Nephron progenitor cell (in vitro differentiated cells): ENCODE results near the gene ERV3-1.

Experiments
- DNase-seq: peaks from one replicate; pipeline ENCODE4 v3.0.0; 2021
- H3K27ac Mint-ChIP-seq: 2 replicates; pipeline ENCODE4 v1.8.0; 2021; ENCODE audit warnings: mild to moderate bottlenecking, moderate library complexity, mixed read lengths
- H3K27me3 Mint-ChIP-seq: 2 replicates; pipeline ENCODE4 v1.8.0; 2021; ENCODE audit warnings: mild to moderate bottlenecking, low read depth, mixed read lengths; ENCODE audit not compliant: poor library complexity
- H3K36me3 Mint-ChIP-seq: 2 replicates; pipeline ENCODE4 v1.8.0; 2021; ENCODE audit warnings: low read depth, mixed read lengths
- H3K4me1 Mint-ChIP-seq: 2 replicates; pipeline ENCODE4 v1.8.0; 2021; ENCODE audit warnings: mixed read lengths
- H3K4me3 Mint-ChIP-seq: 2 replicates; pipeline ENCODE4 v1.8.0; 2021; ENCODE audit warnings: mild to moderate bottlenecking, moderate library complexity, mixed read lengths
- H3K9me3 Mint-ChIP-seq: 2 replicates; pipeline ENCODE4 v1.8.0; 2021; ENCODE audit warnings: mild to moderate bottlenecking, moderate library complexity, mixed read lengths
- TF ChIP-seq, protein P1 (sequence below): fragments of 200-600 bp; sonication (generic); IDR thresholded peaks from 2 replicates; pipeline ENCODE4 v1.5.0; 2021; ENCODE audit warnings: antibody characterized with exemption

Gene ERV3-1

DNA sequence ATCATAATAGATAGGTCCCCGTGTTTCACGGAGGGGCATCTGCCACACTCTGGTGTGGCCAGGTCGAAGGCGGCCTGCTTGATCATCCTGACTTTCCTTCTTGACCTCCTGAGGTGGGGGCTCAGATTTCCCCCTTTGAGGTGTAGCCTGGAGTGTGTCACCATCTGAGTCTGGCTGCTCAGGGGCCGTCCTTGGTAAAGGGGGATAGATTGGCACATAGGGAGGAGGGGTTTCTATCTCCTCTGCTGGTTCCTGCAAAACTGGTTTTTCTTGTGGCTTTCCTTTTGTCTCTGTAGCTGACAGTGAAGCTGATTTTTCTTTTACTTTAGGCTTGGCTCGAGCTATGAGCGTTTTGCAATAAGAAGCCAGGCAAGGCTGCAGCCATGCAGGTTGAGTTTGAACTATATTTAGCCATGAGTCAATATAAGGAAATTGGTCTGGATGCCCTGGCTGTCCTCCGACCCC is 8.5 kb downstream of the ERV3-1 start:
- DNase-seq, result no peak
- H3K27ac Mint-ChIP-seq, result no peak overlapping the region
- H3K27me3 Mint-ChIP-seq, result peaks cover 12% of the 10 kb centered on the region
- H3K4me1 Mint-ChIP-seq, result no peaks in the 10 kb centered on the region
- no peak overlapping the region for H3K4me3 Mint-ChIP-seq
- peaks cover 100% of the 10 kb centered on the region for H3K9me3 Mint-ChIP-seq
- TF ChIP-seq, protein P1, sequence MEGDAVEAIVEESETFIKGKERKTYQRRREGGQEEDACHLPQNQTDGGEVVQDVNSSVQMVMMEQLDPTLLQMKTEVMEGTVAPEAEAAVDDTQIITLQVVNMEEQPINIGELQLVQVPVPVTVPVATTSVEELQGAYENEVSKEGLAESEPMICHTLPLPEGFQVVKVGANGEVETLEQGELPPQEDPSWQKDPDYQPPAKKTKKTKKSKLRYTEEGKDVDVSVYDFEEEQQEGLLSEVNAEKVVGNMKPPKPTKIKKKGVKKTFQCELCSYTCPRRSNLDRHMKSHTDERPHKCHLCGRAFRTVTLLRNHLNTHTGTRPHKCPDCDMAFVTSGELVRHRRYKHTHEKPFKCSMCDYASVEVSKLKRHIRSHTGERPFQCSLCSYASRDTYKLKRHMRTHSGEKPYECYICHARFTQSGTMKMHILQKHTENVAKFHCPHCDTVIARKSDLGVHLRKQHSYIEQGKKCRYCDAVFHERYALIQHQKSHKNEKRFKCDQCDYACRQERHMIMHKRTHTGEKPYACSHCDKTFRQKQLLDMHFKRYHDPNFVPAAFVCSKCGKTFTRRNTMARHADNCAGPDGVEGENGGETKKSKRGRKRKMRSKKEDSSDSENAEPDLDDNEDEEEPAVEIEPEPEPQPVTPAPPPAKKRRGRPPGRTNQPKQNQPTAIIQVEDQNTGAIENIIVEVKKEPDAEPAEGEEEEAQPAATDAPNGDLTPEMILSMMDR, result no peak
- peaks cover 100% of the 10 kb centered on the region for H3K36me3 Mint-ChIP-seq

DNA sequence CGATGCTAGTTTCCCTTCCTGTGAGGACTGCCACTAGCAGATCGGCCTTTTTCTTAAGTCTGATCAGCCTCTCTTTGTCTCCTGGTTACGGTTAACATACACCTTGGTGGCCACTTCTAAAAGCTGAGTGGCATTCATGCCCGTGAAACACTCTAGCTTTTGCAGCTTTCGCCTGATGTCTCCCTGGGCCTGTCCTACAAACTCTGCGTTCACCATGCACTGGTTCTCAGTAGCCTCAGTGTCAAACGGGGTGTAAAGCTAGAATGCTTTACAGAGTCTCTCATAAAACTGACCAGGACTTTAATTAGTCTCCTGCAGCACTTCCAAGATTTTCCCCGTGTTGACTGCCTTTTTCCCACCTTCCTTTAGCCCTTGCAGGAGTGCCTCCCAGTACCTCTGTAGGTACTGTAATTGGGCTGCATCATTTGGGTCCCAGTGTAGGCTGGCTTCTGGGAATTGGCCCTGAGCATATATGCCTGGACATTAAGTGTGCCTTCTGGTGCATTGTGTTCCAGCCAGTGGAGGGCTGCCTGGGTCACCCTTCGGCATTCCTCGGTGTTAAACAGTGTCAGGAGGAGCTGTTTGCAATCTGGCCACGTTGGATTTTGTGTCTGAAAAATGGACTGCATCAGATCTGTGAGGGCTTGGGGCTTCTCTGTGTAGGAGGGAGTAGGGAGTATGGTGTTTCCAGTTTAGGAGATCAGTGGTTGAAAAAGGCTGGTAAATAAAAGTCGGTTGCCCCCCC is 9.2 kb downstream of the ERV3-1 start:
- no peak for DNase-seq
- H3K36me3 Mint-ChIP-seq, result peaks cover 100% of the 10 kb centered on the region
- TF ChIP-seq, protein P1, result no peak
- H3K4me1 Mint-ChIP-seq, result no peaks in the 10 kb centered on the region
- peaks cover 12% of the 10 kb centered on the region for H3K27me3 Mint-ChIP-seq
- no peak overlapping the region for H3K27ac Mint-ChIP-seq
- H3K4me3 Mint-ChIP-seq, result no peak overlapping the region
- peaks cover 100% of the 10 kb centered on the region for H3K9me3 Mint-ChIP-seq

DNA sequence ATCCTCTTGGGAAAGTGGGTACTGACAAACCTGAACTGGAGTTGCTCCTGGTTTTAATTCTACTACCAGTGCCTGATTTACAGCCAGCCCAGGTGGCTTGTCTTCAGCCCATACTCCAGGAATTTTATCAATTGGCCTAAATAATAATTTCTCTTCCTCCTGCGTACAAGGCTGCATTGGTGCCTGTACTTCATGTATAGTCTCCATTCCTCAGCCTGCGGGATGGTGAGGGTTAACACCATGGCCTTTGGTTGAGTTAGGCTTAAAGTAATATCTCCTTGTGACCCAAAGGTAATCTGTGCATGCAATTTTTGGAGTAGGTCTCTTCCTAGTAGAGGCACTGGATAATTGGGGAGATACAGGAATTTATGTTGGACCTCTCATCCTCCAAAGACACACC is 10.2 kb downstream of the ERV3-1 start:
- Mint-ChIP-seq H3K27me3 (peaks cover 12% of the 10 kb centered on the region), H3K9me3 (peaks cover 100% of the 10 kb centered on the region), H3K36me3 (peaks cover 100% of the 10 kb centered on the region), H3K4me1 (no peaks in the 10 kb centered on the region), H3K4me3 (no peak overlapping the region), H3K27ac (no peak overlapping the region)
- TF ChIP-seq, protein P1, result no peak
- DNase-seq, result no peak

DNA sequence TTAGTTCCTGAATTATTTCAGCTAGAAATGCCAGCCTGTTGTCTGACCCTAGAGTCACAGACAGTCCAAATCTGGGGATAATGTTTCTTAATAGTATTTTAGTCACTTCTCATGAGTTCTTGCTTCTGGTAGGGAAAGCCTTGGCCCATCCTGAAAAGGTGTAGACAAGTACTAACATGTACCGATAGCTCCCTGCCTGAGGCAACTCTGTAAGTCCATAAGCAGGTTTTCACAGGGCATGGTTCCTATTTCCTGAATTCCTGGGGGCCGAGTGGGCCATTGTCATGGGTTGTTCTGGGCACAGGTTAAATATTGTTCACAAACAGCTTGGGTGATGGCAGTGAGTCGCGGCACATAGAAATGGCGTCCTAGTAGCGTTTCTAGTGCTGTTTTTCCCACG is 12.6 kb downstream of the ERV3-1 start:
- H3K27ac Mint-ChIP-seq, result no peak overlapping the region
- H3K36me3 Mint-ChIP-seq, result peaks cover 100% of the 10 kb centered on the region
- TF ChIP-seq, protein P1, result no peak
- peaks cover 100% of the 10 kb centered on the region for H3K9me3 Mint-ChIP-seq
- peaks cover 9% of the 10 kb centered on the region for H3K27me3 Mint-ChIP-seq
- no peak overlapping the region for H3K4me3 Mint-ChIP-seq
- DNase-seq, result no peak
- no peaks in the 10 kb centered on the region for H3K4me1 Mint-ChIP-seq

DNA sequence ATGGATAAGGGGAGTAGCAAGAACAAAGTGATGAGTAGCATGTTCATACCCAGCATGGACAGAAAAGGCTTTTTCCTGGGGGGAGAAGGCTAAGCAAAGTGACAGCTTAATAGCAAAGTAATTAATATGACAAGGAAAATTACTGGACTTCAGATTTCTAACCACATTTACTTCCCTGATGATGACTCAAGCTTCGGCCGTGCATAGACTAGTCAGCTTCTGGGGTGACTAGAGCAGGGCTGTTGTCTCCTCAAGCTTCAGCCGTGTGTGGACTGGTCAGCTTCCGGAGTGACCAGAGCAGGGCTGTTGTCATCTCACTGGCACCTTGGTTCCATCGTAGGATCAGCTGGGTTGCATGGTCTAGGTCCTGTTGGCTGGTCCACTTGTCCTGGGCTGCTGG is 13.5 kb downstream of the ERV3-1 start:
- peaks cover 100% of the 10 kb centered on the region for H3K9me3 Mint-ChIP-seq

More for the DNA sequence above, 13.5 kb downstream of the ERV3-1 start:
- H3K36me3 Mint-ChIP-seq, result peaks cover 100% of the 10 kb centered on the region
- H3K4me1 Mint-ChIP-seq, result no peaks in the 10 kb centered on the region
- no peak overlapping the region for H3K4me3 Mint-ChIP-seq
- no peak overlapping the region for H3K27ac Mint-ChIP-seq
- H3K27me3 Mint-ChIP-seq, result peaks cover 9% of the 10 kb centered on the region
- TF ChIP-seq, protein P1, result no peak
- no peak for DNase-seq
